ENCODE measurements around the gene TDRD12. TPM values are rescaled to one million over a fixed set of nuclear protein-coding genes. Genes with fewer than 3 reads are reported as not detected.

The TDRD12 gene
- total and polyA plus RNA-seq, 2 of the 13 experiments (the other 11 are each of a cell fraction or from before 2014, with no cell fraction given), result 0.03 to 0.40 TPM

- TF ChIP-seq, protein P1, sequence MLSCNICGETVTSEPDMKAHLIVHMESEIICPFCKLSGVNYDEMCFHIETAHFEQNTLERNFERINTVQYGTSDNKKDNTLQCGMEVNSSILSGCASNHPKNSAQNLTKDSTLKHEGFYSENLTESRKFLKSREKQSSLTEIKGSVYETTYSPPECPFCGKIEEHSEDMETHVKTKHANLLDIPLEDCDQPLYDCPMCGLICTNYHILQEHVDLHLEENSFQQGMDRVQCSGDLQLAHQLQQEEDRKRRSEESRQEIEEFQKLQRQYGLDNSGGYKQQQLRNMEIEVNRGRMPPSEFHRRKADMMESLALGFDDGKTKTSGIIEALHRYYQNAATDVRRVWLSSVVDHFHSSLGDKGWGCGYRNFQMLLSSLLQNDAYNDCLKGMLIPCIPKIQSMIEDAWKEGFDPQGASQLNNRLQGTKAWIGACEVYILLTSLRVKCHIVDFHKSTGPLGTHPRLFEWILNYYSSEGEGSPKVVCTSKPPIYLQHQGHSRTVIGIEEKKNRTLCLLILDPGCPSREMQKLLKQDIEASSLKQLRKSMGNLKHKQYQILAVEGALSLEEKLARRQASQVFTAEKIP (CRISPR knock-in tag; IDR thresholded peaks at IDR 0.05; ENCODE audit: borderline replicate concordance), result no peak
- TF ChIP-seq, protein P2, sequence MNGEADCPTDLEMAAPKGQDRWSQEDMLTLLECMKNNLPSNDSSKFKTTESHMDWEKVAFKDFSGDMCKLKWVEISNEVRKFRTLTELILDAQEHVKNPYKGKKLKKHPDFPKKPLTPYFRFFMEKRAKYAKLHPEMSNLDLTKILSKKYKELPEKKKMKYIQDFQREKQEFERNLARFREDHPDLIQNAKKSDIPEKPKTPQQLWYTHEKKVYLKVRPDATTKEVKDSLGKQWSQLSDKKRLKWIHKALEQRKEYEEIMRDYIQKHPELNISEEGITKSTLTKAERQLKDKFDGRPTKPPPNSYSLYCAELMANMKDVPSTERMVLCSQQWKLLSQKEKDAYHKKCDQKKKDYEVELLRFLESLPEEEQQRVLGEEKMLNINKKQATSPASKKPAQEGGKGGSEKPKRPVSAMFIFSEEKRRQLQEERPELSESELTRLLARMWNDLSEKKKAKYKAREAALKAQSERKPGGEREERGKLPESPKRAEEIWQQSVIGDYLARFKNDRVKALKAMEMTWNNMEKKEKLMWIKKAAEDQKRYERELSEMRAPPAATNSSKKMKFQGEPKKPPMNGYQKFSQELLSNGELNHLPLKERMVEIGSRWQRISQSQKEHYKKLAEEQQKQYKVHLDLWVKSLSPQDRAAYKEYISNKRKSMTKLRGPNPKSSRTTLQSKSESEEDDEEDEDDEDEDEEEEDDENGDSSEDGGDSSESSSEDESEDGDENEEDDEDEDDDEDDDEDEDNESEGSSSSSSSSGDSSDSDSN (CRISPR knock-in tag; IDR thresholded peaks at IDR 0.05), result no peak
These were observed 31.5 kb downstream of the TDRD12 start (continued) for GRCh38 chr19:32751066-32751465.

DNA sequence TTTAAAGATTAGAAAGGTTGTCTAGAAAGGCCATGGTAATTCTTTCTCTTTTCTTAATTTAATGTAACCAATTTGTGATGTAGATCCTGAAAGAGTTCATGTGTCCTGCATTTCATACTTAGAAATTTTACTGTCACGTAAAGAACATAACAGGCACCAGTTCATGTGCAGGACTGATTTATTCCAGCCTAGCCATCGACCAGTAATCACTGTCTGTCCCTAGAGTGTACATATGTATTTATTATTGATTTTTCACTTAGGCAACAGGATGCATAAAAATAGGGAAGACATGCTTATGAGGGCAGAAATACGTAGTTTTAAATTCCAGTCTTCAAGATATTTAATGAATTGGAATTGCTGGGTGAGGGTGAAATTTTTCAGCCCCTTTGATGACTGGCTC, 37.6 kb downstream of the TDRD12 start:
- DNase-seq (ENCODE audit: low spot score) (no peak), ATAC-seq (no peak), FAIRE-seq (no peak)
- Histone ChIP-seq H3K4me2 (ENCODE audit: low read depth, low read length) (no peak overlapping the region), H3K27me3 (ENCODE audit: control insufficient read depth in 1 of 2, insufficient read depth in 2 of 2, low read length in 2 of 2) (peaks cover 0 to 14% of the 10 kb centered on the region in 2 experiments; a peak in 3 of 5 replicates), H3K79me2 (ENCODE audit: insufficient read depth, low read length) (no peaks in the 10 kb centered on the region), H3K9ac (ENCODE audit: insufficient read depth, low read depth, low read length) (no peak overlapping the region), H4K20me1 (ENCODE audit: insufficient read depth, low read length) (no peaks in the 10 kb centered on the region), H3K27ac (ENCODE audit: extremely low read length, insufficient read depth, low read length) (no peak overlapping the region), H3K9me3 (ENCODE audit: low read length) (no peaks in the 10 kb centered on the region), H3K36me3 (replicated peaks in 1 of 2; ENCODE audit: control insufficient read depth in 1 of 2, insufficient read depth in 2 of 2, low read length in 2 of 2) (no peaks in the 10 kb centered on the region), H2AFZ (ENCODE audit: low read length) (no peak overlapping the region), H3K4me3 (replicated peaks in 1 of 3; ENCODE audit: insufficient read depth in 1 of 3, low read depth in 2 of 3, low read length in 3 of 3) (no peak overlapping the region), H3K4me1 (ENCODE audit: insufficient read depth, low read length) (no peaks in the 10 kb centered on the region)
- BruUV-seq (replicated peaks), result no TSS peak
- ChIA-PET CTCF (ENCODE audit: low intra/inter-chr PET ratio, low total read pairs) (no interaction called here), POLR2A (no interaction called here)
- WGBS (ENCODE audit: low lambda C conversion rate), result 29% methylated on average over 3 of the region's 3 CpGs
- in situ Hi-C loops (cut with HindIII; ENCODE audit: extremely low pct_ligation_motif_present, low pct_unique_long_range_greater_than_20kb) (no loop called here), intact Hi-C loops (cut with micrococcal nuclease; ENCODE audit: unreplicated experiment) (no loop called here)
- no peak for TF ChIP-seq HNRNPH1 (optimal IDR thresholded peaks at IDR 0.05; ENCODE audit: low read depth, low read length)
- TF ChIP-seq ZSCAN20 (CRISPR knock-in tag; IDR thresholded peaks at IDR 0.05; ENCODE audit: borderline replicate concordance), result no peak
- TF ChIP-seq TEAD3 (CRISPR knock-in tag; optimal IDR thresholded peaks at IDR 0.05; ENCODE audit: borderline replicate concordance), result no peak
- TF ChIP-seq, protein P3, sequence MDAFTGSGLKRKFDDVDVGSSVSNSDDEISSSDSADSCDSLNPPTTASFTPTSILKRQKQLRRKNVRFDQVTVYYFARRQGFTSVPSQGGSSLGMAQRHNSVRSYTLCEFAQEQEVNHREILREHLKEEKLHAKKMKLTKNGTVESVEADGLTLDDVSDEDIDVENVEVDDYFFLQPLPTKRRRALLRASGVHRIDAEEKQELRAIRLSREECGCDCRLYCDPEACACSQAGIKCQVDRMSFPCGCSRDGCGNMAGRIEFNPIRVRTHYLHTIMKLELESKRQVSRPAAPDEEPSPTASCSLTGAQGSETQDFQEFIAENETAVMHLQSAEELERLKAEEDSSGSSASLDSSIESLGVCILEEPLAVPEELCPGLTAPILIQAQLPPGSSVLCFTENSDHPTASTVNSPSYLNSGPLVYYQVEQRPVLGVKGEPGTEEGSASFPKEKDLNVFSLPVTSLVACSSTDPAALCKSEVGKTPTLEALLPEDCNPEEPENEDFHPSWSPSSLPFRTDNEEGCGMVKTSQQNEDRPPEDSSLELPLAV (CRISPR knock-in tag; conservative IDR thresholded peaks at IDR 0.05; ENCODE audit: low read depth), result no peak
- TF ChIP-seq FOXC1 (CRISPR knock-in tag; IDR thresholded peaks at IDR 0.05; ENCODE audit: borderline replicate concordance), result no peak
- TF ChIP-seq TRAFD1 (CRISPR knock-in tag; IDR thresholded peaks at IDR 0.05; ENCODE audit: borderline replicate concordance), result no peak
- TF ChIP-seq, protein P4, sequence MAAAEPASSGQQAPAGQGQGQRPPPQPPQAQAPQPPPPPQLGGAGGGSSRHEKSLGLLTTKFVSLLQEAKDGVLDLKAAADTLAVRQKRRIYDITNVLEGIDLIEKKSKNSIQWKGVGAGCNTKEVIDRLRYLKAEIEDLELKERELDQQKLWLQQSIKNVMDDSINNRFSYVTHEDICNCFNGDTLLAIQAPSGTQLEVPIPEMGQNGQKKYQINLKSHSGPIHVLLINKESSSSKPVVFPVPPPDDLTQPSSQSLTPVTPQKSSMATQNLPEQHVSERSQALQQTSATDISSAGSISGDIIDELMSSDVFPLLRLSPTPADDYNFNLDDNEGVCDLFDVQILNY (CRISPR knock-in tag; conservative IDR thresholded peaks at IDR 0.05), result no peak
- TF ChIP-seq SP1 (IDR thresholded peaks at IDR 0.05), result no peak
- no peak for TF ChIP-seq SP1 (CRISPR knock-in tag; IDR thresholded peaks at IDR 0.05)
- TF ChIP-seq TBX2 (CRISPR knock-in tag; IDR thresholded peaks at IDR 0.05; ENCODE audit: borderline replicate concordance), result no peak
- no peak for TF ChIP-seq EP300 (IDR thresholded peaks at IDR 0.05; ENCODE audit: low read depth in 2 of 2, low read length in 2 of 2)
- no peak for TF ChIP-seq EP300 (CRISPR knock-in tag; IDR thresholded peaks at IDR 0.05; ENCODE audit: borderline replicate concordance)
- no peak for TF ChIP-seq ZNF333 (CRISPR knock-in tag; IDR thresholded peaks at IDR 0.05; ENCODE audit: borderline replicate concordance)

Measured in HepG2 (cell line).